MM.1S (cell line): Measurements from ENCODE around the gene SGSH.

Experiments
- DNase-seq: peaks from one replicate; pipeline ENCODE4 v3.0.0-alpha.2; 2015
- H2AFZ ChIP-seq: fragments of 300-600 bp; sonication (generic); 2 replicates; pipeline ENCODE4 v1.6.0; 2016; ENCODE audit warnings: antibody characterized with exemption, low read length
- H3F3A ChIP-seq: fragments of 300-600 bp; sonication (generic); 2 replicates; pipeline ENCODE4 v1.6.1; 2016; ENCODE audit warnings: mild to moderate bottlenecking, antibody characterized with exemption, low read length, moderate library complexity, mixed read lengths; ENCODE audit not compliant: insufficient read depth
- H3K27ac ChIP-seq: fragments of 300-600 bp; sonication (generic); 2 replicates; pipeline ENCODE4 v1.5.1; 2016; ENCODE audit warnings: mild to moderate bottlenecking, low read length
- H3K27me3 ChIP-seq: fragments of 300-600 bp; sonication (generic); replicated peaks from 2 replicates; pipeline ENCODE4 v1.6.0; 2016; ENCODE audit warnings: low read length; ENCODE audit not compliant: insufficient read depth
- H3K36me3 ChIP-seq: fragments of 300-600 bp; sonication (generic); replicated peaks from 2 replicates; pipeline ENCODE4 v1.6.1; 2016; ENCODE audit warnings: mild to moderate bottlenecking, low read length, mixed read lengths; ENCODE audit not compliant: insufficient read depth
- H3K4me1 ChIP-seq: fragments of 300-600 bp; sonication (generic); 2 replicates; pipeline ENCODE4 v1.6.1; 2016; ENCODE audit warnings: low read length, mixed read lengths
- H3K4me2 ChIP-seq: fragments of 300-600 bp; sonication (generic); 2 replicates; pipeline ENCODE4 v1.6.0; 2016; ENCODE audit warnings: low read depth, low read length
- H3K4me3 ChIP-seq: fragments of 300-600 bp; sonication (generic); 2 replicates; pipeline ENCODE4 v1.5.1; 2016; ENCODE audit warnings: low read length, mixed read lengths
- H3K79me2 ChIP-seq: fragments of 300-600 bp; sonication (generic); 2 replicates; pipeline ENCODE4 v1.6.1; 2016; ENCODE audit warnings: mixed run types, low read length, mixed read lengths
- H3K9ac ChIP-seq: fragments of 300-600 bp; sonication (generic); 2 replicates; pipeline ENCODE4 v1.6.1; 2016; ENCODE audit warnings: low read length, mixed read lengths
- H3K9me2 ChIP-seq: fragments of 300-600 bp; sonication (generic); replicated peaks from 2 replicates; pipeline ENCODE4 v1.6.1; 2016; ENCODE audit warnings: mild to moderate bottlenecking, low read length, mixed read lengths; ENCODE audit not compliant: insufficient read depth
- H3K9me3 ChIP-seq: fragments of 300-600 bp; sonication (generic); replicated peaks from 2 replicates; pipeline ENCODE4 v1.6.1; 2016; ENCODE audit warnings: mild to moderate bottlenecking, low read length, mixed read lengths; ENCODE audit not compliant: insufficient read depth
- H4K20me1 ChIP-seq: fragments of 300-600 bp; sonication (generic); 2 replicates; pipeline ENCODE4 v1.6.1; 2016; ENCODE audit warnings: mild to moderate bottlenecking, low read length, moderate library complexity, mixed read lengths; ENCODE audit not compliant: insufficient read depth
- EZH2 ChIP-seq: fragments of 300-600 bp; sonication (generic); optimal IDR thresholded peaks from 2 replicates; pipeline ENCODE3; 2017; ENCODE audit warnings: low read depth, mild to moderate bottlenecking, antibody characterized with exemption, low read length, mixed read lengths
- EZH2phosphoT487 ChIP-seq: fragments of 300-600 bp; sonication (generic); IDR thresholded peaks from 2 replicates; pipeline ENCODE4 v1.6.1; 2018; ENCODE audit warnings: antibody characterized with exemption, low read length
- TF ChIP-seq, protein P1 (sequence below): fragments of 300-600 bp; sonication (generic); IDR thresholded peaks from 2 replicates; pipeline ENCODE4 v1.5.1; 2016; ENCODE audit warnings: antibody characterized with exemption, low read length, mixed read lengths

Gene SGSH

GRCh38 chr17:80169784-80170500 is 50.2 kb downstream of the SGSH start, which contains the start of gene CARD14:
Gene CARD14, plus strand, starts transcription at chr17:80170030. Its CDS starts 11,409 bp downstream, at chr17:80181439.
- Histone ChIP-seq H3K27me3 (peaks cover 49% of the 10 kb centered on the region), H3K79me2 (no peaks in the 10 kb centered on the region), H3K4me2 (no peak within 1 kb of the TSS), H3K9ac (no peak within 1 kb of the TSS), H3K4me1 (no peaks in the 10 kb centered on the region), H2AFZ (no peak within 1 kb of the TSS), H3K9me2 (no peaks in the 10 kb centered on the region), H3K4me3 (no peak within 1 kb of the TSS), H3F3A (no peaks in the 10 kb centered on the region), H3K27ac (no peak within 1 kb of the TSS), H4K20me1 (no peaks in the 10 kb centered on the region), H3K9me3 (no peaks in the 10 kb centered on the region), H3K36me3 (no peaks in the 10 kb centered on the region)
- no peak for TF ChIP-seq EZH2
- TF ChIP-seq, protein P1, sequence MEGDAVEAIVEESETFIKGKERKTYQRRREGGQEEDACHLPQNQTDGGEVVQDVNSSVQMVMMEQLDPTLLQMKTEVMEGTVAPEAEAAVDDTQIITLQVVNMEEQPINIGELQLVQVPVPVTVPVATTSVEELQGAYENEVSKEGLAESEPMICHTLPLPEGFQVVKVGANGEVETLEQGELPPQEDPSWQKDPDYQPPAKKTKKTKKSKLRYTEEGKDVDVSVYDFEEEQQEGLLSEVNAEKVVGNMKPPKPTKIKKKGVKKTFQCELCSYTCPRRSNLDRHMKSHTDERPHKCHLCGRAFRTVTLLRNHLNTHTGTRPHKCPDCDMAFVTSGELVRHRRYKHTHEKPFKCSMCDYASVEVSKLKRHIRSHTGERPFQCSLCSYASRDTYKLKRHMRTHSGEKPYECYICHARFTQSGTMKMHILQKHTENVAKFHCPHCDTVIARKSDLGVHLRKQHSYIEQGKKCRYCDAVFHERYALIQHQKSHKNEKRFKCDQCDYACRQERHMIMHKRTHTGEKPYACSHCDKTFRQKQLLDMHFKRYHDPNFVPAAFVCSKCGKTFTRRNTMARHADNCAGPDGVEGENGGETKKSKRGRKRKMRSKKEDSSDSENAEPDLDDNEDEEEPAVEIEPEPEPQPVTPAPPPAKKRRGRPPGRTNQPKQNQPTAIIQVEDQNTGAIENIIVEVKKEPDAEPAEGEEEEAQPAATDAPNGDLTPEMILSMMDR: no peak
- no peak for TF ChIP-seq EZH2phosphoT487
- no peak for DNase-seq

DNA sequence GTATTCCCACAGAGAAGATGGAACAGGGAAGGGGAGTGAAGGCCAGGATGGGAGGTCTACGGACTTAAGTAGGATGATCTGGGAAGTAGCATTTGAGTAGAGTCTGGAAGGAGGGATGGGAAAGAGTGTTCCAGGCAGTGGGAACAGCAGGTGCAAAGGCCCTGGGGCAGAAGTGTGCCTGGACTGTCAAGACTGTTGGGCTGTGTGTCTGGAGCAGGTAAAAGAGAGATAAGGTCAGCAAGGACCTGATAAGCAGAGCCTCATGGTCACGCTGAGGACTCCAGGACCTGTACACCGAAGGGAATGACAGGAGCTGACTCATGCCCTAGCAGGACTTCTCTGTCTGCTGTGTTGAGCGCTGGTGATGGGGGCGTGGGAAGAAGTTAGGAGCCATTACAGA is 51.0 kb downstream of the SGSH start:
- TF ChIP-seq, protein P1: no peak
- TF ChIP-seq EZH2phosphoT487 (no peak), EZH2 (no peak)
- no peak overlapping the region for H3K27ac ChIP-seq

DNA sequence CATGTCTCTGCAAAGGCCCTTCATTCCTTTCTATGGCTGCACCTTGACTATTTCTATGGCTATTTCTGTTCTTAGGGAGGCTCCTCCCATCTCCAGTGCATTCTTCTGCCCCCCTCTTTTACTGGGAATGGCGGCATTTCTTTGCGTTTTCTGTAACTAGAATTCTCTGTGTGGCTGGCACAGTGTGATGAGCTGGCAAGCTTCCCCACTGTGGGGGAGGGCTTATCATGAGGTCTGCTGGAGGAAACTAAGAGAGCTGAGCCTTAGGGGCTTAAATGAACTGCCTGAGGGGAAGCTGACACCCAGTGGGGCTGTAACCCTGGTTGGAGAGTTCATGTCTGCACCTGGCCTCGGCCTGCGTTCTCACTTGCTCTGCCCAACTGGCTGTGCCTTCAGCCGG is 51.8 kb downstream of the SGSH start:
- no peak overlapping the region for H3K9ac ChIP-seq
- no peak overlapping the region for H3K4me3 ChIP-seq
- peaks cover 58% of the 10 kb centered on the region for H3K27me3 ChIP-seq
- H3K79me2 ChIP-seq: no peaks in the 10 kb centered on the region
- H3K4me1 ChIP-seq: no peaks in the 10 kb centered on the region
- DNase-seq: no peak
- no peak overlapping the region for H2AFZ ChIP-seq
- H3K4me2 ChIP-seq: no peak overlapping the region
- no peaks in the 10 kb centered on the region for H3F3A ChIP-seq
- no peak overlapping the region for H3K27ac ChIP-seq
- no peaks in the 10 kb centered on the region for H3K9me2 ChIP-seq
- no peaks in the 10 kb centered on the region for H3K36me3 ChIP-seq
- H4K20me1 ChIP-seq: no peaks in the 10 kb centered on the region
- no peaks in the 10 kb centered on the region for H3K9me3 ChIP-seq
- no peak for TF ChIP-seq EZH2
- no peak for TF ChIP-seq EZH2phosphoT487
- TF ChIP-seq, protein P1: no peak

More for the DNA sequence above, 51.0 kb downstream of the SGSH start:
- DNase-seq: no peak
- Histone ChIP-seq H3K79me2 (no peaks in the 10 kb centered on the region), H2AFZ (no peak overlapping the region), H3K4me2 (no peak overlapping the region), H3F3A (no peaks in the 10 kb centered on the region), H3K4me1 (no peaks in the 10 kb centered on the region), H3K9ac (no peak overlapping the region), H3K9me2 (no peaks in the 10 kb centered on the region), H3K9me3 (no peaks in the 10 kb centered on the region), H3K4me3 (no peak overlapping the region), H4K20me1 (no peaks in the 10 kb centered on the region), H3K27me3 (peaks cover 55% of the 10 kb centered on the region), H3K36me3 (no peaks in the 10 kb centered on the region)
